ENCODE measurements around the gene RNFT2.
"Not testable (repeated sequence)": the region's sequence is repeated elsewhere in the genome, so short reads cannot be mapped to it uniquely, and the experiment has no call there.

Gene RNFT2

DNA sequence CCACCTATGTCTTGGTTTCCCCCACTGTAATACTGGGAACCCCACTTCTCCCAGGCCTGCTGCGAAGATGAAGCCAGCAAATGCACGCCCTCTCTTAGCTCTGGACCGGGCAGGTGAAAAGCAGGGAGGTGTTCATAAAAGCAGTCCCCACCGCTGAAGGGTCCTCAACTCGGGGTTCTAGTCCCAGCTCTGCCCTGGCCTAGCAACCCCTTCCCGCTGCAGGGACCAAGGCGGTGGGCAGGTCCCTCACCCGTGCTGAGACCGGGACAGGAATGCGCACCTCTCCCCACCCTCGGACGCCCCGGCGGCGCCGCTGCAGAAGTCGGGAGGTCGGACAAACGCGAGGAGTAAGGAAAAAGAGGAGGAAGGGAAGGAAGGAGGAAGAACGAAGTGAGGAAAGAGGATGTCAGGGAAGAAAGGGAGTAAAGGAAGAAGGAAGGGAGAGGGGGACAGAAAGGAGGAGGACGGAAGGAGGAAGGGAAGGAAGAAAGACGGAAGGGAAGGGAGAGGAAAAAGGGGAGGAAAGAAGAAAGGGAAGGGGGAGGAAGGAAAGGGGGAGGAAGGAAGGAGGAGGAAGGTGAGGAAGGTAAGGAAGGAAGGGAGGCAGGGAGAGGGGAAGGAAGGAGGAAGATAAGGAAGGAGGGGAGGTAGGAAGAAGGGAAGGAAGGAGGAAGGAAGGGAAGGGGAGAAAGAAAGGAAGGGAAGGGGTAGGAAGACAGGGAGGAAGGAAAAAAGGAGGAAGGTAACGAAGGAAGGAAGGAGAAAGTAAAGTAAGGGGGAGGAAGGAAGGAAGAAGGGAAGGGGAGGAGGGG, 947 bp upstream of the RNFT2 start:
- in situ Hi-C loops (cut with HindIII; ENCODE audit: low pct_unique_long_range_greater_than_20kb, low sequenced_read_pairs): no loop called here
- no peak for DNase-seq (ENCODE audit: low read depth in 1 of 2, low spot score in 1 of 2)
- TF ChIP-seq JUND (IDR thresholded peaks at IDR 0.05; ENCODE audit: low read depth): no peak

- in situ Hi-C loops (cut with HindIII; ENCODE audit: low pct_unique_long_range_greater_than_20kb, low sequenced_read_pairs): no loop called here
- no peak for DNase-seq (ENCODE audit: low read depth in 1 of 2, low spot score in 1 of 2)
- TF ChIP-seq JUND (IDR thresholded peaks at IDR 0.05; ENCODE audit: low read depth): no peak
Measured at GRCh38 chr12:116739381-116739887, 1.3 kb downstream of the RNFT2 start.

DNA sequence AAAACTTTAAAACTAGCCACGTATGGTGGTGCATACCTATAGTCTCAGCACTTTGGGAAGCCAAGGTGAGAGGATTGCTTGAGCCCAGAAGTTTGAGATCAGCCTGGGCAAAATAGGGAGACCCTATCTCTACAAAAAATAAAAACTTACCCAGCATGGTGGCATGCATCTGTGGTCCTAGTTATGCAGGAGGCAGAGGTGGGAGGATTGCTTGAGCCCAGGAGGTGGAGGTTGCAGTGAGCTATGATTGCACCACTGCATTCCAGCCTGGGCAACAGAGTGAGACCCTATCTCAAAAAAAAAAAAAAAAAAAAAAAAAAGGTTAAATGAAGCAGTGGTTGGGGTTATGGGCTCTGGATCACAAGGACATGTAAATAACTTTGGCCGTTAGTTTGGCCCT, 4.7 kb downstream of the RNFT2 start:
- DNase-seq (ENCODE audit: low read depth in 1 of 2, low spot score in 1 of 2); in situ Hi-C loops (cut with HindIII; ENCODE audit: low pct_unique_long_range_greater_than_20kb, low sequenced_read_pairs): not testable (repeated sequence)

GRCh38 chr12:116744766-116745165, 6.7 kb downstream of the RNFT2 start:
- no peak for DNase-seq (ENCODE audit: low read depth in 1 of 2, low spot score in 1 of 2)
- in situ Hi-C loops (cut with HindIII; ENCODE audit: low pct_unique_long_range_greater_than_20kb, low sequenced_read_pairs): no loop called here
- no peak for TF ChIP-seq JUND (IDR thresholded peaks at IDR 0.05; ENCODE audit: low read depth)

GRCh38 chr12:116745554-116745953, 7.4 kb downstream of the RNFT2 start:
- TF ChIP-seq JUND (IDR thresholded peaks at IDR 0.05; ENCODE audit: low read depth): no peak
- DNase-seq (ENCODE audit: low read depth in 1 of 2, low spot score in 1 of 2): no peak
- in situ Hi-C loops (cut with HindIII; ENCODE audit: low pct_unique_long_range_greater_than_20kb, low sequenced_read_pairs): no loop called here

DNA sequence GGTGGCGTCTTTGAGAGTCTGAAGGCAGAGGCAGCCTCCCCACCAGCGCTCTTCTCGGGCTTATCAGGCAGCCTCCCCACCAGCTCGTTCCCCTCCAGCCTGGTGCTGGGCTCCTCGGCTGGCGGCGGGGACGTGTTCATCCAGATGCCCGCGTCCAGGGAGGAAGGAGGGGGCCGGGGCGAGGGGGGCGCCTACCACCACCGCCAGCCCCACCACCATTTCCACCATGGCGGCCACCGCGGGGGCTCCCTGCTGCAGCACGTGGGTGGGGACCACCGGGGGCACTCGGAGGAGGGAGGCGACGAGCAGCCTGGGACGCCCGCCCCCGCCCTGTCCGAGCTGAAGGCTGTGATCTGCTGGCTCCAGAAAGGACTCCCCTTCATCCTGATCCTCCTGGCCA, 11.8 kb downstream of the RNFT2 start:
- no peak for DNase-seq (ENCODE audit: low read depth in 1 of 2, low spot score in 1 of 2)
- TF ChIP-seq JUND (IDR thresholded peaks at IDR 0.05; ENCODE audit: low read depth): no peak
- in situ Hi-C loops (cut with HindIII; ENCODE audit: low pct_unique_long_range_greater_than_20kb, low sequenced_read_pairs): no loop called here

GRCh38 chr12:116750298-116750697, 12.2 kb downstream of the RNFT2 start:
- DNase-seq (ENCODE audit: low read depth in 1 of 2, low spot score in 1 of 2): no peak
- in situ Hi-C loops (cut with HindIII; ENCODE audit: low pct_unique_long_range_greater_than_20kb, low sequenced_read_pairs): no loop called here

DNA sequence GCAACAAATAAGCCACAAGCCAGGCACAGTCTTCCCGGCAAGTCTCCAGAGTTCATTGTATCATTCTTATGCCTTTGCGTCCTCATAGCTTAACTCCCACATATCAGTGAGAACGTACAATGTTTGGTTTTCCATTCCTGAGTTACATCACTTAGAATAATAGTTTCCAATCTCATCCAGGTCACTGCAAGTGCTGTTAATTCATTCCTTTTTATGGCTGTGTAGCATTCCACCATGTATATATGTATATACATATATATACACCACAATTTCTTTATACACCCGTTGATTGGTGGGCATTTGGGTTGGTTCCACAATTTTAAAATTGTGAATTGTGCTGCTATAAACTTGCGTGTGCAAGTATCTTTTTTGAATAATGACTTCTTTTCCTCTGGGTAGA, 16.0 kb downstream of the RNFT2 start:
- DNase-seq (ENCODE audit: low read depth in 1 of 2, low spot score in 1 of 2); in situ Hi-C loops (cut with HindIII; ENCODE audit: low pct_unique_long_range_greater_than_20kb, low sequenced_read_pairs): not testable (repeated sequence)

More at GRCh38 chr12:116750298-116750697, 12.2 kb downstream of the RNFT2 start:
- TF ChIP-seq JUND (IDR thresholded peaks at IDR 0.05; ENCODE audit: low read depth): no peak

- DNase-seq (ENCODE audit: low read depth in 1 of 2, low spot score in 1 of 2); in situ Hi-C loops (cut with HindIII; ENCODE audit: low pct_unique_long_range_greater_than_20kb, low sequenced_read_pairs): not testable (repeated sequence)
Measured at GRCh38 chr12:116754783-116755182, 16.7 kb downstream of the RNFT2 start.

- in situ Hi-C loops (cut with HindIII; ENCODE audit: low pct_unique_long_range_greater_than_20kb, low sequenced_read_pairs): no loop called here
- DNase-seq (ENCODE audit: low read depth in 1 of 2, low spot score in 1 of 2): no peak
- no peak for TF ChIP-seq JUND (IDR thresholded peaks at IDR 0.05; ENCODE audit: low read depth)
Measured at GRCh38 chr12:116759783-116760621, 21.9 kb downstream of the RNFT2 start.

GRCh38 chr12:116760622-116761020, 22.5 kb downstream of the RNFT2 start:
- TF ChIP-seq JUND (IDR thresholded peaks at IDR 0.05; ENCODE audit: low read depth): no peak
- DNase-seq (ENCODE audit: low read depth in 1 of 2, low spot score in 1 of 2): no peak
- in situ Hi-C loops (cut with HindIII; ENCODE audit: low pct_unique_long_range_greater_than_20kb, low sequenced_read_pairs): no loop called here

DNA sequence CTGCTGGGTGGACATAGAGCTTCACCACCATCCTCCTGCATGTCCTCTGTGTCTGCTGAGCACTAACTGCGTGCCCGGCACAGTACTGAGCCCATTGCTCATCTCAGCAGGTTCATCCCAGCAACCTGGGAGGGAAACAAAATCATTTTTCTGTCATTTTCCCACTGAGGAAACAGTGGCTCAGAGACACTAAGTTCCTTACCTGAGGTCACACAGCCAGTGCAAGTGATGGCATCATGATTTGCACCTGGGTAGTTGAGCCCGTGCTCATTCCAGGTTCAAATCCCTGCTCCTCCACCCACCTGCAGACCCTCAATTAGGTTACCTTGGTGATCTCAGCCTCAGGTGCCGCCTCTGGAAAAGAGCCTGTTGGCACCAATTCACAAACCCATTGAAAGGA, 23.4 kb downstream of the RNFT2 start:
- DNase-seq (ENCODE audit: low read depth in 1 of 2, low spot score in 1 of 2): no peak
- in situ Hi-C loops (cut with HindIII; ENCODE audit: low pct_unique_long_range_greater_than_20kb, low sequenced_read_pairs): no loop called here
- TF ChIP-seq JUND (IDR thresholded peaks at IDR 0.05; ENCODE audit: low read depth): no peak

DNA sequence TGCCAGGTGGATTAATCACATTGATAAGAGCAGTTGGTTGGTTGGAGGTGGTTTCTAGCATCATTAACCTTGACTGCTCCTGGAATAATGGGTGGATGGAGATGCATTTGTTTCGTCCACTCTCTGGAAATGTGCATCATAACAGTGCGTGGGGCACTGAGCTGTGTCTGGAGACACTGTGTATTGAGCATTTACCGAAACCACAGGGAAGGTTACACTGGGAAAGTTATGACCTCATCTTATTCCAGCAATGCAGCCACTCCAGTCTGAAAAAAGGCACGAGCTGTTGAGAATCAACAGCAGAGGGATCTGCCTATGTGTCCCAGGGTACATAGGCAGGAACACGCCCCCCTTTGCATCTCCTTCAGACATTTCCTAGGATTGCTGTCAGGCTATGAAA, 27.2 kb downstream of the RNFT2 start:
- no peak for TF ChIP-seq JUND (IDR thresholded peaks at IDR 0.05; ENCODE audit: low read depth)
- DNase-seq (ENCODE audit: low read depth in 1 of 2, low spot score in 1 of 2): no peak
- in situ Hi-C loops (cut with HindIII; ENCODE audit: low pct_unique_long_range_greater_than_20kb, low sequenced_read_pairs): no loop called here
